BJ (cell line): ENCODE results near the gene CHN1. TPM values are rescaled to one million over a fixed set of nuclear protein-coding genes. Genes with fewer than 3 reads are reported as not detected.

ENCODE experiments used
- CTCF ChIA-PET: fragments of 350-600 bp; formaldehyde crosslinking; extraction: SDS; loops from one replicate; lab custom pipeline; 2021; ENCODE audit warnings: antibody characterized with exemption, inconsistent platforms; lab: Yijun Ruan, JAX
- POLR2A ChIA-PET: fragments of 300-600 bp; sonication (Branson Sonifier 250); formaldehyde crosslinking; extraction: SDS; loops from one replicate; lab custom pipeline; 2021; ENCODE audit warnings: antibody characterized with exemption; lab: Charles Lee
- DNase-seq: peaks from one replicate; pipeline ENCODE4 v3.0.0-alpha.2; 2011; ENCODE audit warnings: low read depth
- H3K27me3 ChIP-seq: 2 replicates; pipeline ENCODE4 v1.6.0; 2011; ENCODE audit warnings: low read length; ENCODE audit not compliant: control insufficient read depth, insufficient read depth
- H3K36me3 ChIP-seq: 2 replicates; pipeline ENCODE4 v1.5.1; 2011; ENCODE audit warnings: low read length; ENCODE audit not compliant: control insufficient read depth, insufficient read depth
- H3K4me3 ChIP-seq: 2 replicates; pipeline ENCODE4 v1.5.1; 2011; ENCODE audit warnings: low read depth, mild to moderate bottlenecking, control low read depth, low read length
- polyA plus RNA-seq: library from polyadenylated mRNA; depleted of rRNA; stranded (reverse); fragments of >200 nt; gene quantifications from 2 replicates; pipeline ENCODE4 v1.2.3, GENCODE V29; 2011
- TF ChIP-seq, protein P1 (sequence below): IDR thresholded peaks from 2 replicates; pipeline ENCODE4 v1.5.1; 2011; ENCODE audit warnings: low read depth, mild to moderate bottlenecking, control low read depth, inconsistent platforms, low read length, moderate library complexity; ENCODE audit not compliant: insufficient read depth

Gene CHN1
- polyA plus RNA-seq, 1 experiment = 93.0 TPM

DNA sequence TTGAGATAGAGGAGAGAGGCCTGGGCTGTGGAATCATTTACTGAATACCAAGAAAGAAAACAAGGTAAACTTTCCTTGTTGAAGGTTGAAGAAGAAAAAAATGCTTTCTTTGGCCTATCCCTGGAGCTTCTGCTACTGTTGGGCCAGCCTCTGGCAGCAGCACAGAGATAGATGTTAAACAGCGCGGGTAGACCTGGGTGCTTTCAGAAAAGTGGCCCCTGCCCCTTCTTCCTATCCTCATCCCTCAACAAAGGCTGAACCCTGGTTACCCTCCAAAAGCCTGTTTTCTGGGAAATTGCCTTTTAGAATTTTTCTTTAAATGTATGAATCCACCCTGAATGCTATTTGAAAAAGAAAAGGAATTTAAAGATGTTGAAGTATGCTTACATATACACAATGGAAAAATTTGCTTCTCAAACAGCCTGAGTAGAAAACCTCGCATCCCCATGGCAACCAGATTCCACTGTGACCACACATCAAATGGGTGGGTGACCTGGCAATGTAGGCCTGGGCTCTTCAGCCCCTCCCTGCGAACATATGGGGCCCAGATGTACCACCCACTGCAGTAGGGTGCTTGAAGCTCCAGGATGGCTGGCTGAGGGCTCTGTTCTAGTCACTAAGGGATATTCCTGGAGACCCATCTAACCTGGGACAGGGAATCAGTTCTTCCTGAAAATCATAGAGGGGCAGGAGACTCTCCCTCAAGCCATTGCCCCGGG lies 217.5 kb downstream of the CHN1 start:
- Histone ChIP-seq H3K36me3 (no peaks in the 10 kb centered on the region), H3K27me3 (no peaks in the 10 kb centered on the region), H3K4me3 (no peak overlapping the region)
- ChIA-PET POLR2A (interaction anchor here (0.5 to 1.5 kb wide), 8 partner anchors 9 to 231 kb away, joined by 3 to 4 read pairs (median 4); no protein-coding TSS in a partner anchor), CTCF (interaction anchor here (1.1 to 1.5 kb wide), 2 partner anchors 10 to 198 kb away, joined by 3 read pairs; no protein-coding TSS in a partner anchor)
- DNase-seq = peak; percentile 100
- TF ChIP-seq, protein P1, sequence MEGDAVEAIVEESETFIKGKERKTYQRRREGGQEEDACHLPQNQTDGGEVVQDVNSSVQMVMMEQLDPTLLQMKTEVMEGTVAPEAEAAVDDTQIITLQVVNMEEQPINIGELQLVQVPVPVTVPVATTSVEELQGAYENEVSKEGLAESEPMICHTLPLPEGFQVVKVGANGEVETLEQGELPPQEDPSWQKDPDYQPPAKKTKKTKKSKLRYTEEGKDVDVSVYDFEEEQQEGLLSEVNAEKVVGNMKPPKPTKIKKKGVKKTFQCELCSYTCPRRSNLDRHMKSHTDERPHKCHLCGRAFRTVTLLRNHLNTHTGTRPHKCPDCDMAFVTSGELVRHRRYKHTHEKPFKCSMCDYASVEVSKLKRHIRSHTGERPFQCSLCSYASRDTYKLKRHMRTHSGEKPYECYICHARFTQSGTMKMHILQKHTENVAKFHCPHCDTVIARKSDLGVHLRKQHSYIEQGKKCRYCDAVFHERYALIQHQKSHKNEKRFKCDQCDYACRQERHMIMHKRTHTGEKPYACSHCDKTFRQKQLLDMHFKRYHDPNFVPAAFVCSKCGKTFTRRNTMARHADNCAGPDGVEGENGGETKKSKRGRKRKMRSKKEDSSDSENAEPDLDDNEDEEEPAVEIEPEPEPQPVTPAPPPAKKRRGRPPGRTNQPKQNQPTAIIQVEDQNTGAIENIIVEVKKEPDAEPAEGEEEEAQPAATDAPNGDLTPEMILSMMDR = no peak

DNA sequence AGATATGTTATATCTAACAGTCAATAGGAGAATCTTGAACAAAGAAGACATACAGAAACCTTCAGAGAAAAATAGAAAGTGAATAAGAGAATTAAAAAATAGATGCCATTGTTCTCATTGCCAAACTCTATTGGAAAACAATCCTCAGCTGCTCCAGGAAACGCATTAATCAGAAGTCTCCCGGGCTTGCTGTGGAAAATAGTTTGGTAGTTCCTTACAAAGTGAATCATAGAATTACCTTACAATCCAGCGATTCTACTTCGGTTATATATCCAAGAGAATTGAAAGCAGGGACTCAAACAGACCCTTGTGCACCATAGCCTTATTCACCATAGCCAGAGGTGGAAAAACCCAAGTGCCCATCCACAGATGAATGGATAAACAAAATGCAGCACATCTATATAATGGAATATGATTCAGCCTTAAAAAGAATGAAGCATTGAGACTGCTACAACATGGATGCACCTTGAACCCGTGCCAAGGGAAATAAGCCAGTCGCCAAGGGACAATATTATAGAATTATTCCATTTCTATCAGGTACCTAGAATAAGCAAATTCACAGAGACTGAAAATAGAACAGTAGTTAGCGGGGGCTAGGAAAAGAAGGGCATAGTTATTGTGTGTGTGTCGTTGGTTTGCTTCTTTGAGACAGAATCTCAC lies 219.0 kb downstream of the CHN1 start:
- Histone ChIP-seq H3K36me3 (no peaks in the 10 kb centered on the region), H3K27me3 (no peaks in the 10 kb centered on the region), H3K4me3 (no peak overlapping the region)
- TF ChIP-seq, protein P1 = no peak
- ChIA-PET POLR2A (no interaction called here), CTCF (interaction anchor here (1.5 kb wide), 1 partner anchor 9 kb away, joined by 3 read pairs; no protein-coding TSS in a partner anchor)
- no peak for DNase-seq

DNA sequence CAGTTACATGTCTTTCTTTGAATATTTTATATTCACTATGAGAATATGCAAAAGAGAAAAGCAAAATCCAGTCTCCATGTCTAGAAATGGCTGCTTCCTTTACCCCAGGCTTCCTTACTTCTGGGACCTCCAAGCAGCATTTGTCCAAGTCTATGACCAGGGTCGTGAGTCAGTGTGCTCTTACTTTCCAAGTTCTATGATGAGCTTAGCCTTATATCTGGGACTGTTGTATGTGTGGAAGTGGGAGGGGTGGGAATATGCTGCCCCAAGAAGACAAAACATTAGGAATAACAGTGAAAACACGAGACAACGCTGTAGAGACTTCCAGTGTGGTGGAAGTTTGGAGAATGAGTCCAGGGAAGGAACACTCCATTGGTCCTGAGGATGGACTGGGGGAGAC lies 219.7 kb downstream of the CHN1 start:
- H3K4me3 ChIP-seq = no peak overlapping the region
- H3K36me3 ChIP-seq = no peaks in the 10 kb centered on the region
- no peak for DNase-seq
- no peaks in the 10 kb centered on the region for H3K27me3 ChIP-seq
- ChIA-PET CTCF (no interaction called here), POLR2A (no interaction called here)
- TF ChIP-seq, protein P1 = no peak

DNA sequence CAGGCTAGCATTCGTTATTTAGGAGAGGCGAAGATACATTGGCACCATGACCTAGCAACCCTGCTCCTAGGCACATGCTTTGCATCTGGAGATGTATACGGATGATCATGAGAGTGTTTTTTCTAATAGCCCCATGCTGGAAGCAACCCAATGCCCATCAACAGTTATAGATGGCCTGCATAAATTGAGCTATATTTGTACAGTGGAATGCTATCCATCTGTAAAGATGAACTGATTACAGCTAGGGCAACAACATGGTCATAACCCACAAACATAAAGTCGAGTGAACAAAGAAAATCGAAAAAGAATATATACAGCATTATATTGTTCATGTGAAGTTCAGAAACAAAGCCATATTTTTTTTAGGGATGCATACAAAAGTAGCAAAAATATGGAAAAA lies 220.3 kb downstream of the CHN1 start:
- Histone ChIP-seq H3K36me3 (no peaks in the 10 kb centered on the region), H3K4me3 (no peak overlapping the region), H3K27me3 (no peaks in the 10 kb centered on the region)
- DNase-seq = no peak
- CTCF ChIA-PET = no interaction called here
- TF ChIP-seq, protein P1 = no peak
- POLR2A ChIA-PET = interaction anchor here (0.5 kb wide), 1 partner anchor 221 kb away, joined by 3 read pairs; no protein-coding TSS in a partner anchor

DNA sequence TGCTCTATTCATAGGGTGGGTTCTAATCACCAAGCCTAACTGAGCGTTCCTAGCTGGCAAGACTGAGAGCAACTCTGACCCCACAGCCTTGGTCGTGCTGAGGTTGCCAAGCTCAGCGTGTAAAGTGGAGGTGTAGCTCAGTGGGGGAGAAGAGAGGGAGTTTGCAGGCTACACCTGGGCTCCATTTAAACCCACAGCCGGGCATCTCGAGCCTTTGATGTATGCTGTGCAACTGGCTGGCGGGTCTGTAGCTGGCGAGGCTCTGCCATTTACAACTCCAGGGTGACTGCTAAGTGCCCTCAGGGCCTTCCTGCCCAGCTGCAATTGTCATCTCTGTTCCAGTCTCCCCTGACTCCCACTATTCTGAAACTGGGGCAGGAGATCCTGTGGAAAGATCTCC lies 220.9 kb downstream of the CHN1 start:
- DNase-seq = no peak
- Histone ChIP-seq H3K36me3 (no peaks in the 10 kb centered on the region), H3K4me3 (no peak overlapping the region), H3K27me3 (no peaks in the 10 kb centered on the region)
- TF ChIP-seq, protein P1 = no peak
- POLR2A ChIA-PET = interaction anchor here (0.5 kb wide), 1 partner anchor 221 kb away, joined by 3 read pairs; no protein-coding TSS in a partner anchor
- CTCF ChIA-PET = no interaction called here
